Kidney capillary endothelial cell (primary cell): Measurements from ENCODE around the gene NUDT21.
"Not testable (repeated sequence)": the region's sequence is repeated elsewhere in the genome, so short reads cannot be mapped to it uniquely, and the experiment has no call there.

Source experiments
- DNase-seq: peaks from one replicate; pipeline ENCODE4 v3.0.0-alpha.2; 2018; ENCODE audit warnings: low spot score

Gene NUDT21

DNA sequence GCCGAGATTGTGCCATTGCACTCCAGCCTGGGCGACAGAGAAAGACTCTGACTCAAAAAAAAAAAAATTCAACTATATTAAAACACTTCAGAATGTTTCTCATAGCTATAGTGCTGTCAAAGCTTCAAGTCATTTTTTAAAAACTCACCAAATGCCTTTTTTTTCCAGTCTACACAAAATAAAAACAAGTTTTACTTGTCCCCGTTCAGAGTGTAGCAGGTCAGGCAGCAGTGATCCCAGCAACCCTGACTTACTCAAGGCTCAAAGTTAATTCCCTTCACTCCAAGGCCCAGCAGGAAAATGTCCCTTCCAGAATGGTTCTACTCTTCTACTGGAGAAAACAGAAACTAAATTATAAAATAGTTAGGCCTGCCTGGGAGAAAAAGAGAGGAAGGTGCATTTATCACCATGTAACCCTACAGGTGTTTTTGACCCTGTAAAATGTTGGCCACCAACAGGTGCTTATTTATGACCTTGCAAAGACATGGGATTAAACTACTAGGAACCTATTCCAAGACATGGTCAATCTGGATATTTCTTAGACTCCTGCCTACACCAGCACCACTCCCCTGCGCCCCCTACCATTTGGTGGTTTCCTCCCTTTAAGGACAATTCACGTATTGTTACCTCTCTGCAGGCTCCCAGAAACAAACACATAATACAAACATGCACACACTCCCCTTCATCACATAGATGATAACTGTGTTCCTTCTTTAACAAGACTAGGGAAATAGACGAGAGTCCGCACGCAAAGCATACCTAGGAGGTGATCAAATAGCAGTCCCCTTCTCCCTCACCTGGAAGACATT, 31.2 kb downstream of the NUDT21 start:
- DNase-seq = no peak

DNA sequence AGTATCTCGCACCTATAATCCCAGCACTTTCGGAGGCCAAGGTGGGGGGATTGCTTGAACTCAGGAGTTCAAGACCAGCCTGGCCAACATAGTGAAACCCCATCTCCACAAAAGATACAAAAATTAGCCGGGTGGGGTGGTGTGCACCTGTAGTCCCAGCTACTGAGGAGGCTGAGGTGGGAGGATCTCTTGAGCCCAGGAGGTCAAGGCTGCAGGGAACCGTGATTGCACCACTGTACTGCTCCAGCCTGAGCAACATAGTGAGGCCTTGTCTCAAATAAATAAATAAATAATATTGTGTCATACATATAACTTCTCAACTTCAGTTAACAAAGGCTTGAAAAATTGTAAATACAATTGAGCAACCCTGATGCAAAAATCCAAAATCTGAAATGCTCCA, 34.0 kb downstream of the NUDT21 start:
- no peak for DNase-seq

DNA sequence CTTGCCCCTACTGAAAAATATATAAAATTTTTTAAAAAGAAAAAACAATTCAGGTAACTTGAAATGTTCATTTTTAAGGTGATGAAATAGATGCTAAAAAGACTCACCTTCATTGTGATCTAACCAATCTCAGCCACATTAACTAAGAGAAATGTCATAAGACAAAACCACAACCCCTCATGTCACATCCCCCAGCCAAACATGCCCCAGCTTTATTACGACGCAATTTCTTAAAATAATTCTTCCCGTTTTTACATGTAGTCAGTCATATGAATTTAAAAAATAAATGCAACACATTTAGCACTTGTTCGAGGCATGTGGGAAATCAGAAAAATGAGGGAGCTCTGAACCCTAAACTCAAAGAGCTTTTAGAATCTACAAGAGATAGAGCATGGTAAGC, 35.3 kb downstream of the NUDT21 start:
- no peak for DNase-seq

DNA sequence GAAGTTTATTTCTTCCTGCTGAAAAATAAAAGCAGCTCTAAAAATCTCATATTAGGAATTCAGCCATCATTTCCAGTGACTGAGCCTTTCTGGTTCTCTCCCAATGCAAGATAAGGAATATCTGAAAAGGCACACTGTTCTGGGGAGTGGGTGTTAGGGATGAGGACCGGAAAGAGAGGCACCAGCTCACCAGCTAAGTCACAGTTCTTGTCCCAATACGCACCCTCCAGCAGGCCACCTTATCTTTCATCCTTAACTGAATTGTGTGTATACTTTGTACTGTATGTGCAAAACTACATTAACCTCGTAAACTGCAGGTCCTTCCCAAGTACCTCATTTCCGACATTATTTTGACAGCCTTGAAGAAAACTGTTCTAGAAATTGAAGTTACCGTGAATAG, 36.8 kb downstream of the NUDT21 start:
- DNase-seq = no peak

DNA sequence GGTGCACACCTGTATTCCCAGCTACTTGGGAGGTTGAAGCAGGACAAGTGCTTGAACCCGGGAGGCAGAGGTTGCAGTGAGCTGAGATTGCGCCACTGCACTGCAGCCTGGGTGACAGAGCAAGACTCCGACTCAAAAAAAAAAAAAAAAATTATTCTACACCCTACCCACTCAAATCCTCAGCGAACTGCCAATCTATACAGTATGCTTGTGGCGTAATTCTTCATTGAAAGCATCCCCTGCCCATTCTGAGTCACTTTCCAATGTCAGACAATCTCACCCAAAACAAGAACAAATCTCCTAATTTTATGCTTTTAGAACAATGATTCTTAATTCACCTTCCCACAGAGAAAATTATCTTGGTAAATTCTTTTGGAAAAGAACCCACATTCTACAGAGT, 37.8 kb downstream of the NUDT21 start:
- DNase-seq = no peak

DNA sequence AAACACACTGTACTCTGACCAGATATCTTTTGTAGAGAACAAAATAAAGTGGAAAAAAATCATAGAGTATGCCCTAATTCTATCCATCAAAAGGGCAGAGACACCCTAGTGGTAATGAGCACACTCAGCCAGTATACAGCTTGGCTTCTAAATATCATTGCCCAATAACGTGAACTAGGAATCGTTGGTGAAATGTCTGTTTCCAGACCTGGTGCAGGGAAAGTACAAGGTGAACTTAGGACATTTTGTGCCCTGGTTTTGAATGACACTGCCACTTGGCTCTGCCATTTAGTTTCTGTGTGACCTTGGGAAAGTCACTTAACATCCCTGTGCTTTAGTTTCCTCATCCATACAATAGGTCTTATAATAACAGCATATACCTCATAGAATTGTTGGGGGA, 39.5 kb downstream of the NUDT21 start:
- DNase-seq = no peak

DNA sequence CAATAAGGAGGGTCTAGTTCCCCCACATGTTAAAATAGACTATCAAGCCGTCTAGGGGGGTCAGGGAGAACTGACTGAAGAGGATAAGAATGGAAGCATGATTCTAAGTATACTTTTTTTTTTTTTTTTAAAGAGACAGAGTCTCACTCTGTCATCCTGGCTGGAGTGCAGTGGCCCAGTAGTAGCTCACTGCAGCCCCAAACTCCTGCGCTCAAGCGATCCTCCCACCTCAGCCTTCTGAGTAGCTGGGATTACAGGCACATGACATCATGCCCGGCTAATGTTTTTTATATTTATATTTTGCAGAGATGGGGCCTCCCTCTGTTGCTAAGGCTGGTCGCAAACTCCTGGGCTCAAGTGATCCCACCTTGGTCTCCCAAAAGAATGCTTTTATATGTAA, 40.0 kb downstream of the NUDT21 start:
- no peak for DNase-seq

DNA sequence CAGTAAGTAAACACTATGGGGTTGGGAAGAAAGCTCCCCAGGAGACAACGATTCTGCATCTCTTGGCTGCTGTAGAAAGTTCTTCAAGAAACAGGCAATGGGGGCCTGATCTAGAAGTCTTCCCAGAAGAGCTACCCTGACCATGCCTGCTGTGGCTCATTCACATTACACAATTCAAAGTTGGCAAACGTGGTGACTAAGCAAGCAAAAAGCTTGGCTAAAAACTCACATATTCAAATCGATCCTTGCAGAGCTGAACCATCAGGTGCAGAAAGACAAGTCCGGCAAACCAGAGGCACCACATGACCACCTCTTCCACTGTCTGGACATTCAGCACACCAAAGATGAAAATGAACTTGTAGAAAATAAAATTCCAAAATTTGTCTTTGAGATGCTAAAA, 41.9 kb downstream of the NUDT21 start:
- DNase-seq = no peak

DNA sequence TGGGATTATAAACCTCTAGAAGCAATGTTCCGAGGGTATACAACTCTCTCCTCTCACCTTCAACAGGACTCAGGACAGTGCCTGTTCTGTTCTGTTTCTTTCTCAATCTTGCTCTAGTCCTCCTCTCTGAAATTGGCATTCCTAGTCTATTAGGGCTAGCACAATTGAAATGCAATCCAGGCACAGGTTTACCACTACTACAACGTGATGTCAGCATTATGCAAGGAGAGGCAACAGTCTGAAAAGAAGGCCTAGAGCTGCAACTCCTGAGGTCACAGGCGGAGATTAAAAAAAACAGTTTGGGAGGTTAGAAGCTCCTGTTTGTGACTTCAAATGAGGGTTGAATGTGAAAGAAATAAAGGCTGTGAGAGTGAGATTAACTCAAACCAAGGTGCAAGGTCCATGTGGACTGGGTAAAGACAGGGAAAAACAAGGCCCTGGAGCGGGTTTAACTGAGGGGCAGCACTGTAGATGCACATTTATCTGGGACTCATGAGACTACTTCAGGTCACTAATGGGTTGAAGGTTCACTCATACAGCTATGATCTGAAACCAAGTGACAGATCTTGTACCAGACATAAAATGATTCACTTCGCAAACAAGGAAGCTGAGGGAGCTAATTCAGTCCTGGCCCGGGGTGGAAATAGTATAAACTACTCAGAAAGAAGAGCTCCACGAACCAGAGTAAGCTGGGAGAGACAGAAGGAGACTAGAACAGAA, 42.6 kb downstream of the NUDT21 start:
- no peak for DNase-seq

DNA sequence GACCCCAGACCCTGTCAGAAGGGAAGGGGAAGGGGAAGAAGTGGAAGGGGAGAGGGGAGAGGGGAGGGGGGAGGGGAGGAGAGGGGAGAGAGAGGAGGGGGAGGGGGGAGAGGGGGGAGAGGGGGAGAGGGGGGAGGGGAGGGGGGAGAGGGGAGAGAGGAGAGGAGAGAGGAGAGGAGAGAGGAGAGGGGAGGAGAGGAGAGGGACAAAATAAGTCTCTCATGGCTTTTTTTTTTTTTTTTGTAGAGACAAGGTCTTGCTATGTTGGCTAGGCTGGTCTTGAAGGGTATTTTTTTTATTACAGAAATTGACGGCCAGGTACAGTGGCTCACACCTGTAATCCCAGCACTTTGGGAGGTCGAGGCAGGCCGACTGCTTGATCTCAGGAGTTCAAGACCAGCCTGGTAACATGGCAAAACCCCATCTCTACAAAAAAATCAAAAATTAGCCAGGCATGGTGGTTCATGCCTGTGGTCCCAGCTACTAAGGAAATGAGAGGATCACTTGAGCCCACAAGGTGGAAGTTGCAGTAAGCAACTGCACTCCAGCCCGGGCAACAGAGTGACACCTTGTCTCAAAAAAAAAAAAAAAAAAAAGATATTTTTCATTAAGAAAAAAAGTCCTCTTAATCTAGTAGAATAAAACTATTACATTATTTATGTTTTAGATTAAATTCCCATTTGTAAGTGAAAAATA, 45.0 kb downstream of the NUDT21 start:
- DNase-seq = no peak

DNA sequence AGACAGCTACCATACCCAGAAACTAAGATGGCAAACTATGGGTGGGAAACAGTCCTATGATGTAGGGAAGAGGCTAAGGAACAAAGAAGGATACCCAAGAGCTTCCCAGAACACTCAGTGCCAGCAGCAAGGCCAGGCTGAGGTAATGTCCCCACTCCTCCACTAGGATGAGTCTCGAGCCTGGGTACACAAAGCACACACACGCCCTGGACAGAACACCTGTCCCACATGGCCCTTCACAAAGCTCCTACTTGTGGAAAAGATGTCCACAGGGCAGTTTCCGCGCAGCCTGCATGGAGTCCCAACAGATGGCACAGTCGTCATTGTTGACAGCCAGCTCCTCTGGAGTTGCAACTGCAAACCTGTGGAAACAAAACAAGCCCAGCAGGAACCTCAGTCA, 49.6 kb downstream of the NUDT21 start:
- no peak for DNase-seq

DNA sequence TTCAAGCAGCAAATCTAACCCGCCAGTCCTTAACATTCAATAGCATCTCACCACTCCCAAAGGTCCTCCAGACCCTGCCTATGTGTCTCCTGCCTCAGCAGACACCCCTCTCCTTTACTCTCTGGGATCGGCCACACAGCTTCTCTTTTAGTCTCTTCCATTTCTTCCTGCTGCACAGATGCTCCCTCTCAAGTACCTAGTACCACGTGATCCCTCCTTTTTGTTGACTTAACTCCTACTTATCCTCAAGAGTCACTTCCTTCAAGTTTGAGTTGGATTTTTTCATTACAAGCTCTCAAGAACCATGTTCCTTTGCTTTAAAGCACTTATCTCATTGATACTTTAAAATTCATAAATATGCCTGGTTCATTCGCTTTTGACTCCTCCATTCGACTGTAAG, 50.7 kb downstream of the NUDT21 start:
- DNase-seq = no peak

DNA sequence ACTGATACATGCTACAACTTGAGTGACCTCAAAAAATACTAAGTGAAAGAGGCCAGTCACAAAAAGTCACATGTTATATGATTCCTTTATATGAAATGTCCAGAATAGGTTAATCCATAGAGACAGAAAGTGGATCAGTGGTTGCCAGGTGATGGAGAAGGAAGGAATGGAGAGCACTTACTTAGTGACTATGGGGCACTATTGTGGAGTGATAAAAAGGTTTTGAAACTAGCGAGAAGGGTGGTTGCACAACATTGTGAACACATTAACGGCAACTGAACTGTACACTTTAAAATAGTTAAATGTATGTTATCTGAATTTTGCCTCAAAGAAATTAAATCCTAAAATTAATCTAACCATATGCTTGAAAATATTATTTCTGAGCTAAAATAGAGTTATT, 51.6 kb downstream of the NUDT21 start:
- DNase-seq = no peak

DNA sequence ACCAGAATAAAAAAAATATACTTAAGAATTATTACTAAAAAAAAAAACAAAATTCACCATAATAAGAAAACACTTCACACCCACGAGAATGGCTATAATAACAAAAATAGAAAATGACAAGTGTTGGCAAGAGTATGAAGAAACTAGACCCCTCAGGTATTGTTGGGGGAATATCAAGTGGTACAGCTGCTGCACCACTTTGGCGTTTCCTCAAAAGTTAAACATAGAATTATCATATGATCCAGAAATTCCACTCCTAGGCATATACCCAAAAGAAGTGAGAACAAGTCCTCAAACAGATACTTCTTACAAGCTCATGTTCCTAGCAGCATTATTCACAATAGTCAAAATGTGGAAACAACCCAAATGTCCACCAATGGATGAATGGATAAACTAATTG, 52.1 kb downstream of the NUDT21 start:
- no peak for DNase-seq

DNA sequence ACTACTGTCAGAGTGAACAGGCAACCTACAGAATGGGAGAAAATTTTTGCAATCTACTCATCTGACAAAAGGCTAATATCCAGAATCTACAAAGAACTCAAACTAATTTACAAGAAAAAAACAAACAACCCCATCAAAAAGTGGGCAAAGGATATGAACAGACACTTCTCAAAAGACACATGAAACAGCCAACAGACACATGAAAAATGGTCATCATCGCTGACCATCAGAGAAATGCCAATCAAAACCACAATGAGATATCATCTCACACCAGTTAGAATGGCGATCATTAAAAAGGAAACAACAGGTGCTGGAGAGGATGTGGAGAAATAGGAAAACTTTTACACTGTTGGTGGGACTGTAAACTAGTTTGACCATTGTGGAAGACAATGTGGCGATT, 54.4 kb downstream of the NUDT21 start:
- DNase-seq = not testable (repeated sequence)

DNA sequence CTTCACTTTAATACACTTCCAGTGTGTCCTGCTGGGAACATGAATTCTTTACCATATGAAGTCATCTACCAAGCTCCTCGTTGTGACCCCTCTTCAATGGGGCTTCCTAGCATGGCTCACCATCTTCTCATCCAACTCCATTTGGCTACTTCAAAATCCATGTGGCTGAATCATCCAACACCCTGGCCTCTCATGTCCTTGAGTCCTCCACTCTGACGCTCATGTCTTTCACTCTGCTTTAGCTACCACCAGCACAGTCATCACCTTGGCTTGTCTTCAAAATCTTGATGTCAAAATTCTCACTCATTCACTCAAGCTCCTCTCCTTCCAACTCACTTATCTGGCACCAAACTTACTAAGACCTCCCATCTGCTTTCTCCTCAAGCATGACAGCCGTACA, 61.6 kb downstream of the NUDT21 start:
- no peak for DNase-seq

DNA sequence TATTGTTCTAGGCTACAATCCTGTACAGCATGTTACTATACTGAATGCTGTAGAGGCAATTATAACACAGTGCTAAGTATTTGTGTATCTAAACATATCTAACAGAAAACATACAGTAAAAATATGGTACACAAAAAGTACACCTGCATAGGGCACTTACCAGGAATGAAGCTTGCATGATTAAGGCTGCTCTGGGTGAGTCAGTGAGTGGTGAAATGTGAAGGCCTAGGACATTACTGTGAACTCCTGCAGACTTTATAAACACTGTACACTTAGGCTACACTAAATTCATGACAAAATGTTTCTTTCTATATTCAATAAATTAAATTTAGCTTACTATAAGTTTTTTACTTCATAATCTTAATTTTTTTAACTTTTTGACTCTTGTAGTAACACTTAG, 62.9 kb downstream of the NUDT21 start:
- no peak for DNase-seq

DNA sequence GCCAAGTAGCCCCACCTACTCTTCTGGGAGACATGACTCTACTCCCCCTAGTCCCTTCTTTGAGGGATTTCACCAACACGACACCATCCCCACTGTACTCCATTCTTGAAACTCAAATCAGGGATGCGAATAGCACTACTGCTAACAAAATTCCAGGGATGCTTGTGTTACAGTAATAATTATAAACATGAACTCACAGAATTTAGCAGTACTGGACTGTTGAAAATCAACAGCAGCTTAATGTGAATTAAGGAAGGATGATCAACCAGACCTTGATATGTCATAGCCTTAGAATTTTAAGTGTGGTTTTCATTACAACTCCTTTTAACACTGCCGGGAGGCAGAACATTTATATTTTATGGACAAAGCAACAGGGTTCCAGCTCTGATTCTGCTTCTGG, 63.7 kb downstream of the NUDT21 start:
- DNase-seq = no peak

DNA sequence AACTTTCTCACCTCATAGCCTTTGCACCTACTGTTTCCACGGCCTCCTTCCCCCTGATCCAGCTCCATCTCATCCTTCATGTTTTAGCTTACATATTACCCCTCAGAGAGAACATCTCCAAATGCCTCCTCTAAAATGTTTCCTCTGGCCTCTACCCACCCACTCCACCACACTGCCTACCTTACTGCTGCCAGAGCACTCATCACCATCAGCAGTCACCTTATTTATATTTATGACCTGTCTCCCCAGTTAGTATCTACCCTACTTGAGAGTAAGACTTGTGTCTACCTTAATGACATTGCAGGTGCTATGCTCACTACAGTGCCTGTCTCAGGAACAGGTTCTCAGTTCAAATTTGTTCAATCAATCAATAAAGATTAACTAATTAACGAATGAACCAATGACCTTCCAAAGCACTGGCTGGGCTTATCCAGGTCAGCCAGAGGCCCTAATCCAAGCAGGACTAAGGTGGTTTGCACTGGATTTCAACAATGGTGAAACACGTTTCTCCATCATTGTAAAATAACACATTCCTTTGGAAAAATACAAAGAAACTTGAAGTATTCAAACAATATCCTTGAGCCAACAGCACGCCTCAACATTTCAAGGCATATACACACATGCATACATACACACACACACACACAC, 66.9 kb downstream of the NUDT21 start:
- no peak for DNase-seq

DNA sequence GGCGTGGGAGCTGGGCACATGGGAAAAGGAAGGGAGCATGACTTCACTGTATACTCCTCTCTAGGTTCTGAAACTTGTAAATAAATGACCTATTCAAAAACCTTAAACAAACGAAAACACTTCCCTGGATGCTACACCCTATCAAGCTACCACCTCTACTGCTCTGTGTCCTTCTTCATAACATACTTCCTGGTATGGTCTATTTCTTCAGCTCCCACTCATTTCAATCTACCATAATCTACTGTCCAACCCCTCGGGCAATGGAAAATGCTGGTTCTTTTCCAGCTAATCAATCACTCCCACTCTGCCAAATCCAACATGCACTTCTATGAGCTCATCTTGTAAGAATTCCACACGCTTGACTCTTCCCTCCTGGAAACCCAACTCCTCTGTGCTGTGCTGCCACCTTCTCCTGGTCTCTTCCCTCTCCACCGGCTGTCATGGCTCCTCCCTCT, 68.2 kb downstream of the NUDT21 start:
- no peak for DNase-seq

DNA sequence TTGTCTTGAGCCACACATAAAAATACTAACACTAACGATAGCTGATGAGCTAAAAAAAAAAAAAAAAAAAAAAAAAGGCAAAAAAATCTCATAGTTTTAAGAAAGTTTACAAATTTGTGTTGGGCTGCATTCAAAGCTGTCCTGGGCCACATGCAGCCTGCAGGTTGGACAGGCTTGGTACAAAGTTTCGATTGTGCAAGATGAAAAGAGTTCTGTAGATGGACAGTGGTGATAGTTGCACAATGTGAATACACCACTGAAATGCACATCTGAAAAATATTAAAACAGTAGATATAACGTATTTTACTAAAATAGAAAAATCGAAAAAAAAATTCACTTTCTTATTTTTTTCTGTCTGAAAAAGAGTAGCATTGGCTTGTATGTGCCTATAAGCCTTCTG, 68.7 kb downstream of the NUDT21 start:
- no peak for DNase-seq

DNA sequence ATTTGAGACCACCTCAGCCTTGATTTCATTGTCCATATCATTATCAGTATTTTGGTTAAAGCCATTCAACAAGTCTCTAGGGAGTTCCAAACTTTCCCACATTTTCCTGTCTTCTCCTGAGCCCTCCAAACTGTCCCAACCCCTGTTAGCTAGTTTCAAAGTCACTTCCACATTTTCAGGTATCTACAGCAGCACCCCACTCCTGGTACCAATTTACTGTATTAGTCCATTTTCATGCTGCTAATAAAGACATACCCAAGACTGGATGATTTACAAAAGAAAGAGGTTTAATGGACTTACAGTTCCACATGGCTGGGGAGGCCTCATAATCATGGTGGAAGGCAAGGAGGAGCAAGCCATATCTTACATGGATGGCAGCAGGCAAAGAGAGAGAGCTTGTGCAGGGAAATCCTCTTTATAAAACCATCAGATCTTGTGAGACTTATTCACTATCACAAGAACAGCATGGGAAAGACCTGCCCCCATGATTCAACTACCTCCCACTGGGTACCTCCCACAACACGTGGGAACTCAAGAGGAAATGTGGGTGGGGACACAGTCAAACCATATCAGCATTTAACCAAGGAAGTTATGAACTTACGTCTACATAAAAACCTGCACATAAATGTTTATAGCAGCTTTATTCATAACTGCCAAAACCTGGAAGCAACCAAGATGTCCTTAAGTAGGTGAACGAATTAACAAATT, 70.2 kb downstream of the NUDT21 start:
- DNase-seq = not testable (repeated sequence)
